HG02798 (cell line): ENCODE data around the gene RAPGEF2.
"Not testable (repeated sequence)": the region's sequence is repeated elsewhere in the genome, so short reads cannot be mapped to it uniquely, and the experiment has no call there.

Source experiments
- ATAC-seq: cut with Tn5 transposase; IDR thresholded peaks from one replicate; pipeline ENCODE4 v1.9.1; 2021; ENCODE audit warnings: mild to moderate bottlenecking; ENCODE audit not compliant: unreplicated experiment, poor library complexity

Gene RAPGEF2

GRCh38 chr4:159293811-159294515 is 191.1 kb downstream of the RAPGEF2 start:
- ATAC-seq = no peak

DNA sequence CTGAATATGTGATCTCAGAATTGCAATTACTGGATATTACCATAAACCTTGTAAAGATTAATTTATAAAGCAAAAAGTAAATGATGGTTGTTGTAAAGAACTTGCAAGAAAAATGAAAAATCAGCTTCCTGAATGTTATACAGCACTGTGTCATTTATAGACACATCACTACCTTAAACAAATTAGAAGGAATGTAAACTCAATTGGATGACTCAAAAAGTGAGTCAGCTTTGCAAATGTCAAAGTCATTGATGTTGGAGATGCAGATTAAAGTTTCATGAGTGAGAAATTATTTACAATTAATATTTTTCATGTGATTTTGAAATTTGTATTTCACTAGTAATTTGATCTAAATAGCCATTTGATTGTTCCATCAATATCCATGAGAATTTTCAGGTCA is 193.2 kb downstream of the RAPGEF2 start:
- no peak for ATAC-seq

GRCh38 chr4:159297091-159297490 is 194.2 kb downstream of the RAPGEF2 start:
- ATAC-seq = peak; percentile 41

GRCh38 chr4:159298502-159298901 is 195.6 kb downstream of the RAPGEF2 start:
- peak; percentile 81 for ATAC-seq

DNA sequence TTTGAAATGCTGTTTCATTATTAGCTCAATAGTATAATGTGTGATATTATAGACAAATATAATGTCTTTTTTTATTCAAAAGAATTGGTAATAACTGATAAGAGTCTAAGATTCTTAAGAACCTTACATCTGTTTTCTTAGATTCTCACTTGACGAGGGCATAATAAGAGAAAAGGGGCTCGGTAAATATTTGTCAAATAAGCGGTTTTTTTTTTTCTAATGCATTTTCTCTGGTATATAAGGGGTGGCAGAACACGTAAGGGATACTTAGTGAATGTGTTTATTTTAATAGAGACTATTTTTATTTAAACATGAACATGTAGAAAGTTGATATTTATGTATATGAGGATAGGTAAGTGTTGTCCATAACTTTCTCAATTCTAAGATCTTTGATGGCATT is 200.6 kb downstream of the RAPGEF2 start:
- no peak for ATAC-seq

DNA sequence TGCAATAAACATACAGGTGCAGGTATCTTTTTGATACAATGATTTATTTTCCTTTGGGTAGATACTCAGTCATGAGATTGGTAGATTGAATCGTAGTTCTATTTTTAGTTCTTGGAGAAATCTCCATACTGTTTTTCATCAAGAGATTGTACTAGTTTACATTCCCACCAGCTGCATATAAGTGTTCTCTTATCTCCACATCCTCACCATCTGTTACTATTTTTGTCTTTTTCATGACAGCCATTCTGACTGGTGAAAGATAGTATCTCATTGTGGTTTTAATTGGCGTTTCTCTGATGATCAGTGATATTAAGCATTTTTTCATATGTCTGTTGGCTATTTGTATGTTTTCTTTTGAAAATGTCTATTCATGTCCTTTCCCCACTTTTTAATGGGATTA is 202.2 kb downstream of the RAPGEF2 start:
- no peak for ATAC-seq

GRCh38 chr4:159307929-159308328 is 205.1 kb downstream of the RAPGEF2 start:
- ATAC-seq = no peak

DNA sequence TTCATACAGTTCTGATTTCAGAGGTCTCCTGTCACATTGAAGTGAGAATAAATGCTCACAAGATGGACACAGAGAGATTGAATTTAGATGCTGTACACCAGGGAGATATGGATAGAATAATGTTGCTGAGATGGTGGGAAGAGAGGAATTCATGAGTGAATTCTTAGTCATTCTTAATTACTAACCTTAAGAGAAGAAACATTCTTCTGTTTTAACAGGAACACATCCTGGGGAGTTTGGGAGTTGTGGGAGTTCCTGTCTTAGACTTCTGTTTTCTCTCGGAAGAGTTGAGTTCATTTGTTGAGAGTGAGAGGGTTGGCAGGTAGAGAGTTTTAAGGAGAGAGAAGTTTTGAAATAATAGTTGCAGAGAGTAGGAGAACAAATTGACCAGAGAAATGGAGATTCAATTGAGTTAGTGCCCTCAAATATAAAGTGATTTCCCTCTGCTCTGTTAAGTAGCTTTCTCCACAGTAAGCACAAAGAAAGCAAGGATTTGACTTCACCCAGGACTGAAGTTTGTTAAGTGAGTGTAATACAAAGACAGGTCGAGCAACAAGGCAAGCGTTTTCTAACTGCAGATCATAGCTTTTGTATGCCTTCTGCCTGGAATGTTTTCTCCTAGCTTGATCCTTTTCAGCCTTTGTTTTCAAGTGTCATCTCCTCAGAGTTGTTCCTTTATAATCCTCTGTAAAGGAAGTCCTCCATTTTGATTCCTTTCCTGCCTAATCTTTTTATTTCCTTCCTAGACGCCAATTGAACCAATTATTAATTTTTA is 205.9 kb downstream of the RAPGEF2 start:
- no peak for ATAC-seq

- no peak for ATAC-seq
These were observed 209.4 kb downstream of the RAPGEF2 start for GRCh38 chr4:159312236-159312635.

DNA sequence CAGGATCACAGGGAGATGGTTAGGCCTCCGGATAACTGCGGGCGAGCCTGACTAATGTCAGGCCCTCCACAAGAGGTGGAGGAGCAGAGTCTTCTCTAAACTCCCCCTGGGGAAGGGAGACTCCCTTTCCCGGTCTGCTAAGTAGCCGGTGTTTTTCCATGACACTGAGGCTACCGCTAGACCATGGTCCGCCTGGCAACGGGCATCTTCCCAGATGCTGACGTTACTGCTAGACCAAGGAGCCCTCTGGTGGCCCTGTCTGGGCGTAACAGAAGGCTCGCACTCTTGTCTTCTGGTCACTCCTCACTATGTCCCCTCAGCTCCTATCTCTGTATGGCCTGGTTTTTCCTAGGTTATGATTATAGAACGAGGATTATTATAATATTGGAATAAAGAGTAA is 213.0 kb downstream of the RAPGEF2 start:
- not testable (repeated sequence) for ATAC-seq

DNA sequence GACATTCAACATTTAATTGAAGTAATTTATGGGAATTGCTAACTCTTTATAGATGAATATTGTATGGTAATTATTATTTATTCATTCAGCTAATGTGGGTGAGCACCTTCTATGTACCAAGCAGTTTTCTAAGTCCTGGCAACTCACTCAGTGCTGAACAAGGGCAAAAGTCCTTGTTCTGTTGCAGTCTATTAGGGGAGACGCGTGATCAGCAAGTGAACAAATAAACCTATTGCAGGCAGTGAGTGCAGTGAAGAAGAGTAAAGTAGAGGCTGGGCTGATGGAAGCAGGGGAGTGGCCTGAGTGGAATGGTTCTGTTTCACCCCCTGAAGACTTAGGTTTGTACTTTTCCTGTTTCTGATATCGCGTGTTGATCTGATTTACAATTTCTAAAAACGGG is 214.3 kb downstream of the RAPGEF2 start:
- no peak for ATAC-seq

GRCh38 chr4:159319027-159319426 is 216.1 kb downstream of the RAPGEF2 start:
- no peak for ATAC-seq

GRCh38 chr4:159326480-159326879 is 223.6 kb downstream of the RAPGEF2 start:
- no peak for ATAC-seq

DNA sequence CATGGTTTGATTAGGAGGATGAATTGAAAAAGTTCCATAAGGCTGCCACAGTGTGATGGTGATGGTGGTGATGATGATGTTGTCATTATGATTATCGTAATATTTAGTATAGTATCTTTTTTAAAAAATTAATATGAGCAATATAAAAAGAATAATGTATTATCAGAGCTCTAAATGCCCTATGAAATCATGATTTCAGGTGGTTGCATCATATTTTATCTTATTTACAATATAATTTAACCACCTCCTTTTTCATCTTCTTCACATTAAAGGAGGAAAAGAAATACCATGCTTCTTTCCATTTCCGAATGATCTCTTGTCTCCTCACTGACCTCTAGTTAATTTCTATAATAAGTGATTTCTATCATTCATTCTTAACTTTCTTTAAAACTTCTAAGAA is 225.9 kb downstream of the RAPGEF2 start:
- ATAC-seq = no peak

GRCh38 chr4:159334461-159334860 is 231.6 kb downstream of the RAPGEF2 start:
- no peak for ATAC-seq

GRCh38 chr4:159337041-159337440 is 234.2 kb downstream of the RAPGEF2 start:
- no peak for ATAC-seq

GRCh38 chr4:159341522-159341921 is 238.6 kb downstream of the RAPGEF2 start:
- no peak for ATAC-seq

- no peak for ATAC-seq
These were observed 239.5 kb downstream of the RAPGEF2 start for GRCh38 chr4:159342374-159342773.

GRCh38 chr4:159343116-159343515 is 240.2 kb downstream of the RAPGEF2 start:
- ATAC-seq = no peak

DNA sequence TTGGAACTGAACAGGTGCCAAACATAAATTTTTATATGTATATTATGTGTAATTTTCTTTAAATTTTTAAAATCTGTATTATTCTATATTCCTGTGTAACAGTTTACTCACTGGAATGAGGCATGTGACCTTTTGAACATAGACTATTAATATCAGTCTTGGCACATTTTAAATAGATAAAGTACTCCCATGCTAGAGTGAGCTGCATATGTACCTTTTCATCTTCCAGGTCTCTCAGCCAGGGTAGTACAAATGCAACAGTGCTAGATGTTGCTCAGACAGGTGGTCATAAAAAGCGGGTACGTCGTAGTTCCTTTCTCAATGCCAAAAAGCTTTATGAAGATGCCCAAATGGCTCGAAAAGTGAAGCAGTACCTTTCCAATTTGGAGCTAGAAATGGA is 242.0 kb downstream of the RAPGEF2 start:
- ATAC-seq = no peak

DNA sequence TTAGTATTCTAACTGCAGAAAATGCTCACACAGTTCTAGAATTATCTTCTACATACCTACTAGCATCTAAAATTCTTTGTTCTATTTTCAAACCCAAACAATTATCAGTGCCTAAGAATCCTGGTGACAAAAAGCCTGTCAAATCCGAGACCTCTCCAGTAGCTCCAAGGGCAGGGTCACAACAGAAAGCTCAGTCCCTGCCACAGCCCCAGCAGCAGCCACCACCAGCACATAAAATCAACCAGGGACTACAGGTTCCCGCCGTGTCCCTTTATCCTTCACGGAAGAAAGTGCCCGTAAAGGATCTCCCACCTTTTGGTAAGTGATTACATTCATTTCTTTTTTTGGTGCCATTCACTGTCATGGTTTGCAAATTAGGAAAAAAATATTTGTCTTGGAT is 243.8 kb downstream of the RAPGEF2 start:
- no peak for ATAC-seq

GRCh38 chr4:159347813-159348212 is 244.9 kb downstream of the RAPGEF2 start:
- no peak for ATAC-seq
